Fibroblast of skin of scalp (primary cell): ENCODE measurements around the gene MIER2. TPM values are rescaled to one million over a fixed set of nuclear protein-coding genes. Genes with fewer than 3 reads are reported as not detected.
"Not testable (repeated sequence)": the region's sequence is repeated elsewhere in the genome, so short reads cannot be mapped to it uniquely, and the experiment has no call there.

ENCODE experiments used
- DNase-seq: peaks from one replicate; pipeline ENCODE4 v3.0.0-alpha.2; 2013
- polyA plus RNA-seq, 2 experiments: library from polyadenylated mRNA; unstranded; fragments of 120-200 nt; gene quantifications; one replicate each; pipeline ENCODE4 v1.2.1, GENCODE V29; 2013; ENCODE audit not compliant: insufficient read length in 2 of 2

Gene MIER2
- polyA plus RNA-seq (2013, experiment 1 of 2; ENCODE audit: insufficient read length) = 38.7 TPM
- polyA plus RNA-seq (2013, experiment 2 of 2; ENCODE audit: insufficient read length) = 41.1 TPM

- DNase-seq = peak; percentile 86
Observed at GRCh38 chr19:344625-345319, at the start of gene MIER2. MIER2 (minus strand) TSS chr19:344796; CDS start chr19:344782, 14 bp downstream.

GRCh38 chr19:393560-393959, 49.0 kb upstream of the MIER2 start:
- DNase-seq = not testable (repeated sequence)

GRCh38 chr19:392375-392970, 47.9 kb upstream of the MIER2 start:
- no peak for DNase-seq

GRCh38 chr19:391726-392374, 47.3 kb upstream of the MIER2 start:
- no peak for DNase-seq

- DNase-seq = no peak
Observed at GRCh38 chr19:391207-391557, 46.6 kb upstream of the MIER2 start.

GRCh38 chr19:390386-391206, 46.0 kb upstream of the MIER2 start:
- no peak for DNase-seq

- no peak for DNase-seq
Observed at GRCh38 chr19:389935-390289, 45.3 kb upstream of the MIER2 start.

GRCh38 chr19:389255-389934, 44.8 kb upstream of the MIER2 start:
- DNase-seq = no peak

- DNase-seq = no peak
Observed at GRCh38 chr19:388691-389090, 44.1 kb upstream of the MIER2 start.

GRCh38 chr19:387777-388176, 43.2 kb upstream of the MIER2 start:
- DNase-seq = no peak

GRCh38 chr19:386632-387301, 42.2 kb upstream of the MIER2 start:
- DNase-seq = not testable (repeated sequence)

- not testable (repeated sequence) for DNase-seq
Observed at GRCh38 chr19:386189-386588, 41.6 kb upstream of the MIER2 start.

- DNase-seq = no peak
Observed at GRCh38 chr19:384799-385169, 40.2 kb upstream of the MIER2 start.

- DNase-seq = peak; percentile 10
Observed at GRCh38 chr19:383922-384798, 39.6 kb upstream of the MIER2 start.

- no peak for DNase-seq
Observed at GRCh38 chr19:383040-383439, 38.4 kb upstream of the MIER2 start.

- peak; percentile 39 for DNase-seq
Observed at GRCh38 chr19:382578-382977, 38.0 kb upstream of the MIER2 start.

GRCh38 chr19:381901-382300, 37.3 kb upstream of the MIER2 start:
- not testable (repeated sequence) for DNase-seq

- DNase-seq = not testable (repeated sequence)
Observed at GRCh38 chr19:380618-381219, 36.1 kb upstream of the MIER2 start.

- DNase-seq = no peak
Observed at GRCh38 chr19:379796-380195, 35.2 kb upstream of the MIER2 start.

GRCh38 chr19:378706-379105, 34.1 kb upstream of the MIER2 start:
- DNase-seq = no peak
